ENCODE measurements around the gene HIVEP1. TPM values are rescaled to one million over a fixed set of nuclear protein-coding genes. Genes with fewer than 3 reads are reported as not detected.

HIVEP1 gene
- total RNA-seq = 9.4 and 22.2 TPM in 2 replicates

GRCh38 chr6:12012038-12012557 is at the start of gene HIVEP1:
Gene HIVEP1, plus strand, starts transcription at chr6:12012312. Its CDS starts 3,317 bp downstream, at chr6:12015629.

Other genes with a start within 250 kb of the HIVEP1 start
- gene ADTRP, start 233.5 kb upstream of the HIVEP1 start, total RNA-seq = 5.3 and 9.1 TPM in 2 replicates

Measured in epithelial cell of umbilical artery (primary cell).